ENCODE results near the gene ITGB7. TPM values are rescaled to one million over a fixed set of nuclear protein-coding genes. Genes with fewer than 3 reads are reported as not detected.

The ITGB7 gene
- total RNA-seq, 1 experiment from 2014 or later: 0.98 TPM

- no peaks in the 10 kb centered on the region for H3K9me3 ChIP-seq (ENCODE audit: control insufficient read depth, insufficient read depth, low read depth, low read length)
- in situ Hi-C loops (cut with HindIII; ENCODE audit: low pct_unique_long_range_greater_than_20kb, low sequenced_read_pairs): no loop called here
- intact Hi-C loops (cut with micrococcal nuclease; ENCODE audit: unreplicated experiment): loop anchor here (5.0 kb wide), 1 partner anchor 32 kb away; a partner anchor contains a TSS
- no peaks in the 10 kb centered on the region for H3K36me3 ChIP-seq (ENCODE audit: control insufficient read depth, insufficient read depth, low read length)
- TF ChIP-seq POLR2AphosphoS5 (IDR thresholded peaks at IDR 0.05; ENCODE audit: low read depth, low read length) (no peak), CTCF (IDR thresholded peaks at IDR 0.05) (no peak), SIN3A (IDR thresholded peaks at IDR 0.05; ENCODE audit: borderline replicate concordance, insufficient read depth, low read depth, low read length) (peak; percentile 52; the same call in 1 of the 2 replicates), REST (IDR thresholded peaks at IDR 0.05; ENCODE audit: insufficient read depth in 1 of 2, low read depth in 2 of 2, low read length in 1 of 2) (no peak), TCF7L2 (IDR thresholded peaks at IDR 0.05; ENCODE audit: low read depth, low read length) (no peak)
- POLR2A ChIA-PET: interaction anchor here (0.7 to 1.1 kb wide), 2 partner anchors 21 to 40 kb away, joined by 5 to 17 read pairs; partner anchors contain the start of genes CSAD and ZNF740
- BruUV-seq (replicated peaks): no TSS peak
- peak overlapping the region; percentile 84 for H3K27ac ChIP-seq (ENCODE audit: low read length)
- peak; percentile 62 for ATAC-seq
- peak; percentile 72 for DNase-seq (ENCODE audit: low read depth, low spot score)
- CTCF ChIA-PET: interaction anchor here (0.6 to 1.1 kb wide), 6 partner anchors 14 to 101 kb away, joined by 3 to 4 read pairs (median 3); partner anchors contain the start of gene AAAS
- H3K4me3 ChIP-seq (ENCODE audit: low read depth in 2 of 2, low read length in 2 of 2): peak overlapping the region; percentile 68 to 79
- H3K27me3 ChIP-seq (ENCODE audit: control insufficient read depth, insufficient read depth, low read length): no peaks in the 10 kb centered on the region
- H3K4me1 ChIP-seq (ENCODE audit: control insufficient read depth, insufficient read depth, low read length): peaks cover 64% of the 10 kb centered on the region
These were observed 13.1 kb upstream of the ITGB7 start for GRCh38 chr12:53219956-53220693.

- CTCF ChIA-PET: interaction anchor here (1.0 to 1.1 kb wide), 3 partner anchors 14 to 102 kb away, joined by 3 read pairs; partner anchors contain the start of gene AAAS
- Histone ChIP-seq H3K9me3 (ENCODE audit: control insufficient read depth, insufficient read depth, low read depth, low read length) (no peaks in the 10 kb centered on the region), H3K27me3 (ENCODE audit: control insufficient read depth, insufficient read depth, low read length) (no peaks in the 10 kb centered on the region), H3K4me1 (ENCODE audit: control insufficient read depth, insufficient read depth, low read length) (peaks cover 59% of the 10 kb centered on the region), H3K4me3 (ENCODE audit: low read depth in 2 of 2, low read length in 2 of 2) (peak overlapping the region; percentile 68 to 79), H3K27ac (ENCODE audit: low read length) (peak overlapping the region; percentile 84), H3K36me3 (ENCODE audit: control insufficient read depth, insufficient read depth, low read length) (no peaks in the 10 kb centered on the region)
- intact Hi-C loops (cut with micrococcal nuclease; ENCODE audit: unreplicated experiment): loop anchor here (5.0 kb wide), 1 partner anchor 33 kb away; a partner anchor contains a TSS
- DNase-seq (ENCODE audit: low read depth, low spot score): no peak
- TF ChIP-seq CTCF (IDR thresholded peaks at IDR 0.05) (no peak), POLR2AphosphoS5 (IDR thresholded peaks at IDR 0.05; ENCODE audit: low read depth, low read length) (no peak), SIN3A (IDR thresholded peaks at IDR 0.05; ENCODE audit: borderline replicate concordance, insufficient read depth, low read depth, low read length) (no peak), REST (IDR thresholded peaks at IDR 0.05; ENCODE audit: insufficient read depth in 1 of 2, low read depth in 2 of 2, low read length in 1 of 2) (no peak), TCF7L2 (IDR thresholded peaks at IDR 0.05; ENCODE audit: low read depth, low read length) (no peak)
- POLR2A ChIA-PET: interaction anchor here (0.7 to 1.1 kb wide), 2 partner anchors 22 to 39 kb away, joined by 5 to 17 read pairs; partner anchors contain the start of genes CSAD and ZNF740
- in situ Hi-C loops (cut with HindIII; ENCODE audit: low pct_unique_long_range_greater_than_20kb, low sequenced_read_pairs): no loop called here
- TSS peak; percentile 34 for BruUV-seq (replicated peaks)
- no peak for ATAC-seq
These were observed 12.4 kb upstream of the ITGB7 start for GRCh38 chr12:53219292-53219955.

Measured in Panc1 (cell line).